ENCODE measurements around the gene RPS6KC1. TPM values are rescaled to one million over a fixed set of nuclear protein-coding genes. Genes with fewer than 3 reads are reported as not detected.

The RPS6KC1 gene
- total and polyA plus RNA-seq, 9 of the 15 experiments (the other 6 are each of a cell fraction or from before 2014, with no cell fraction given) = 4.3 to 34.6 (median 20.9) TPM

- TF ChIP-seq ZNF518B (CRISPR knock-in tag; IDR thresholded peaks at IDR 0.05) (no peak), KDM2B (CRISPR knock-in tag; IDR thresholded peaks at IDR 0.05) (no peak), HDGF (IDR thresholded peaks at IDR 0.05) (no peak), ESRRB (CRISPR knock-in tag; IDR thresholded peaks at IDR 0.05; ENCODE audit: borderline replicate concordance) (no peak), E2F1 (CRISPR knock-in tag; IDR thresholded peaks at IDR 0.05) (peak; percentile 23; the same call in 1 of the 2 replicates), EP400 (IDR thresholded peaks at IDR 0.05) (peak; percentile 76), CGGBP1 (CRISPR knock-in tag; IDR thresholded peaks at IDR 0.05) (peak; percentile 86), TBL1XR1 (IDR thresholded peaks at IDR 0.05; ENCODE audit: low read length in 2 of 2) (peak in 1 of 2 experiments; percentile 80; a peak in 2 of 4 replicates), CUX1 (CRISPR knock-in tag; IDR thresholded peaks at IDR 0.05) (no peak; the same call in 1 of the 2 replicates), ZFP36 (IDR thresholded peaks at IDR 0.05; ENCODE audit: low read depth, low read length, partially characterized antibody) (peak; percentile 49), TAF1 (IDR thresholded peaks at IDR 0.05; ENCODE audit: control insufficient read depth, extremely low read depth, insufficient read depth, low read length, severe bottlenecking) (peak; percentile 77), ZNF316 (IDR thresholded peaks at IDR 0.05) (peak; percentile 99), RFX1 (IDR thresholded peaks at IDR 0.05) (no peak), RUNX1 (IDR thresholded peaks at IDR 0.05; ENCODE audit: low read depth) (no peak)
These were observed at the start of gene RPS6KC1 (continued) for GRCh38 chr1:213051127-213051880.

Measured in K562 (cell line).